ENCODE measurements around the gene KIAA0513.

DNA sequence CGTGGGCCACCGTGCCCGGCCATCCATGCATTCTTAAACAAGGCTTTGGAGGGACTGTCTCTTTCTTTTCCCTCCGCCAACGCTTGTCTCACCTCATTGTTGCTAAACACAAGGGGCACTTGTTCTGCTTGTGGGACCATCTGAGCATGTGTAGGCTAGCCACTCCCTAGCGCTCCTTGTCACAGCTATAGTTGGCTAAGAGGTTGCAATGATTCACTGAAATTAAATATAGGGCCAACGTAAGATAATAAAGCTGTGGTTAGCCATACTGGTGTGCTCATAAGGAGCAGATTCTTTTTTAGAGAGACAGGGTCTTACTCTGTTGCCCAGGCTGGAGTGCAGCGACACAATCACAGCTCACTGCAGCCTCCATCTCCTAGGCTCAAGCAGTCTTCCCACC, 41.2 kb downstream of the KIAA0513 start:
- TF ChIP-seq POLR2AphosphoS5 (IDR thresholded peaks at IDR 0.05) (no peak), CTCF (IDR thresholded peaks at IDR 0.05) (no peak), POLR2A (IDR thresholded peaks at IDR 0.05) (no peak)
